Stimulated activated CD8-positive, alpha-beta memory T cell treated with anti-CD3 and anti-CD28 coated beads, Interleukin-4, amount 100 ng/mL, for 4 hours (primary cell): ENCODE data around the gene ERLIN1.

Experiments
- DNase-seq, 2 donors: peaks; one replicate each; pipeline ENCODE4 v3.0.0-alpha.2; 2020; ENCODE audit warnings: low read depth in 2 of 2, low spot score in 1 of 2

The ERLIN1 gene

GRCh38 chr10:100185364-100186252 is at the start of gene ERLIN1:
Gene ERLIN1, minus strand, starts transcription at chr10:100186029. Its CDS starts 403 bp downstream, at chr10:100185626.
- DNase-seq, result peak; percentile 83 to 87

- no peak for DNase-seq
Observed at GRCh38 chr10:100232101-100232500, 46.3 kb upstream of the ERLIN1 start.

DNA sequence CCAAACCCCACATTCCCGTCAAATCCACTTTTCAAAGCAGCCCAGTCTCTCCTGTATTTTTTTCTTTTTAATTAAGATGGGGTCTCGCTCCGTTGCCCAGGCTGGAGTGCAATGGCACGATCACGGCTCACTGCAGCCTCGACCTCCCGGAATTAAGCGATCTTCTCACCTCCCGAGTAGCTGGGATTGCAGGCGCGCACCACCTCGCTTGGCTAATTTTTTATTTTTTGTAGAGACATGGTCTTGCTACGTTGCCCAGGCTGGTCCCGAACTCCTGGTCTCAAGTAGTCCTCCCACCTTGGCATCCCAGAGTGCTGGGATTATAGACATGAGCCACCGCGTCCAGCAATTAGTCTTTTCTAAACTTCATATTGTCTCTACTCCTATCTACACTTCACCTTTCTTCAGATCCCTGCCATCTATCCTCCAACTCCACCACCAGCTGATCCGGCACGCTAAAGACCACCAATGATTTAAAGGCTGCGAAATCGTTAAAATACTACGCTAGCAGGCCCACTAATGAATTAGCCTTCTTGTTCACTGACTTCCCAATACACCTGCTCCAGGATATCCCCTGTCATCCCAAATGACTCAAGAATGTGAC is 44.1 kb upstream of the ERLIN1 start:
- no peak for DNase-seq

- DNase-seq, result no peak
Observed at GRCh38 chr10:100223879-100224278, 38.0 kb upstream of the ERLIN1 start.

GRCh38 chr10:100222529-100222928 is 36.7 kb upstream of the ERLIN1 start:
- DNase-seq, result no peak

- no peak for DNase-seq
Observed at GRCh38 chr10:100216006-100216405, 30.2 kb upstream of the ERLIN1 start.

- no peak for DNase-seq
Observed at GRCh38 chr10:100209303-100209702, 23.5 kb upstream of the ERLIN1 start.

- DNase-seq, result no peak
Observed at GRCh38 chr10:100208276-100208675, 22.4 kb upstream of the ERLIN1 start.

DNA sequence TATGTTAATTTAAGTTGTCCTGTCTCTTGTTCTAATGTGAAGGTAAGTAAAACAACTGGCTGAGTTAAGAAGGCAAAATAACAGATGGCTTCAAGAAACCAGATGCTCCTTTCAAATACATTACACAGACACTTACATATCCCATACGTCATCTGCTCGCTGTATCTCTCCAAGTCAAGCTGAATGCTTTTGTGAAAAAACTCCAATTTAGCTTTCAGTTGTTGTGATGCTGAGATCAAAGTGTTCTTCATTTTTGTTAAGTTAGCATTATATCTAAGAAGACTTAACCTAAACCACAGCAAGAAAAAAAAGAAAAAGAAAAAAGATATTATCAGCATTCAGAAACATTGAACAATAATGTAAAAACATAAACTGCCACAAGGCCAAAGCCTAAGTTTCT is 18.5 kb upstream of the ERLIN1 start:
- DNase-seq, result no peak

GRCh38 chr10:100201549-100201948 is 15.7 kb upstream of the ERLIN1 start:
- no peak for DNase-seq

DNA sequence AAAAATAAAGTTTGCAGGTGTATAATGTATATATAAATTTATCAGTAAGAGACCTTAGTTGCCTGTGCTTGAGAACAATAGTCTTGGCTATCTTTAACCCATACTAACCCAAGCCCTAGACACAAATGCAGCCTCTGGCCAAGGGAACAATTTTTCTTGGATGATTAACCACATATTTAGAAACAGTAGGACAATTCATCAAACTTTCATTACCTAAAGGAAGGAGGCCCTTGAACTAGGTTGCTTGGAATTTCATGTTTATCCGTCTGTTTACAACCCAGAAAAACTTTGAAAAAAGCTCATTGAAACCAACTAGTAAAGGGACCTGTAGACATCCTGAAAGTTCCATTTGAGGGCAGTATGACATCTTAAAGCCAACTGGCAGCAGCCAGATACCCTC is 8.9 kb upstream of the ERLIN1 start:
- no peak for DNase-seq

DNA sequence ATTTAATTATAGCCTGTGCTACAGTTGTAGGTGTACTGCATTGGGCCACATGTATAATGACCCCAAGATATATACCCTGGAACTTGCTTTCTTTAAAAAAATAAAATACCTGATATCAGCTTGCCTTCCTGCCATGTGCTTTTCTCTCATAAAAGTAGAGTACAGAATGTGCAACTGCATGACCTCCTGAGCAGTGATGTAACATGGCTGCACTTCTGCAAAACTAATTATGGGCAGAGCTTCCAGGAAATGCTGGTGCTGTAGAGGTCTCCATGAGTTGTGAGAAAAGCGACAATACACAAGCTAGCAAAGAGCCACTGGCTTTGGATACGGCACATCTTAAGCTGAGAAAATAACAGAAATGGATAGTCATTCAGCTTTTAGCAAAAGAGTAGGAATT is 6.5 kb upstream of the ERLIN1 start:
- no peak for DNase-seq

- no peak for DNase-seq
Observed at GRCh38 chr10:100186253-100187212, 704 bp upstream of the ERLIN1 start.

DNA sequence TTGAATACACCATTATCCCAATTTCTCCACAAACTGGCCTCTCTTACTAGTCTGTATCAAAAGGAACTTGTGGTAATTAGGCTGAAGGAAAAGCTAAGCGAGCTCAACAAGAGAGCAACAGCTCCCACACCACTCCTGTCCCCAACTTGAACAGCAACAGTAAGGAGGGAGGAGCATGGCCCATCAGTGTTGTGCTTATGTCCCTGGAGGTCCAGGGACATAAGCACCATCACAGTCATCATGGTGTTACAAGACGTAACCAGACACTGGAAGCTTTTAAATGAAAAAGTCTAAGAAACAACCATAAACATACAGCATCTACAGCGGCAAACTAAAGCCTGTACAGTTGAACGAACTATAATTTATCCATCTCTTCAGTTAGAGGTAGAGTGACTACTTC is 989 bp downstream of the ERLIN1 start:
- no peak for DNase-seq

- DNase-seq, result no peak
Observed at GRCh38 chr10:100184426-100184825, 1.4 kb downstream of the ERLIN1 start.

GRCh38 chr10:100183481-100183880 is 2.3 kb downstream of the ERLIN1 start:
- DNase-seq, result no peak

GRCh38 chr10:100182908-100183307 is 2.9 kb downstream of the ERLIN1 start:
- no peak for DNase-seq

DNA sequence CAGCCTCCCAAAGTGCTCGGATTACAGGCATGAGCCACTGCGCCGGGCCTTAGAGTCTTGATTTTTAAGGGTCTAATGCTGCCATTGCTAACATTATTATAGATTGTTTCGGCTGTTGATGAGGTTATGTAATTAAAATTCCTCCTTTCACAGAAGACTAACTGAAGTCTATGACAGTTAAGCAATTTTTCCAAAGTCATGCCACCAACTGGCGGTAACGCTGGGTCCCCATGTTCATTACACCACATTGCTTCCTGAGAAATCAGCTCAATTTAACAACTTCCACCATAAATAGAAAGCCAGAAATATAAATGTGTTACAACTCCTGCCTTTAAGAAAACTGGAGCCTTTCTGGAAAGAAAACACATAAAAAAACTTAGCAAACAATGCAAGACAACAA is 3.5 kb downstream of the ERLIN1 start:
- DNase-seq, result no peak

DNA sequence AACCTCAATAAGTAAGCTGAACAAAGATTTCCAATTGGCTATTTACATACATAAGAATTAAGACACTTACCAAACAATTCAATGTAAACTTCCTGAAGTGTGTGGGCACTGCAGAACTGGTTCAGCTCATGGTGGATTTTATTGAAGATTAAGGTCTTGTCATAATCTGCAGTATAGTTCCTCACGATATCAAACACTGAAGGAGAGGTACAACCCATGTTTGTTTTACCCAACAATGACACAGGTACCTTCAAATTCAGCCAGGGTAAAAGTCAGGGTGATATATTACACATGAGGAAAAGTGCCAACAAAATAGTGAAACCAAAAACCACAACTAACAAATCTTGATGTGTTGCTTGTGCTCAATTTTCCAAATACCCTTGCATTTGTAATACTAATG is 10.0 kb downstream of the ERLIN1 start:
- no peak for DNase-seq

GRCh38 chr10:100174699-100175677 is 10.8 kb downstream of the ERLIN1 start:
- no peak for DNase-seq
